Hepatocyte (in vitro differentiated cells): ENCODE results near the gene RTRAF.

Experiments
- CTCF ChIP-seq: fragments of 200-600 bp; sonication (generic); IDR thresholded peaks from 2 replicates; pipeline ENCODE4 v1.5.1; 2016; ENCODE audit warnings: antibody characterized with exemption, mild to moderate bottlenecking; ENCODE audit not compliant: poor library complexity
- EZH2 ChIP-seq: fragments of 200-600 bp; sonication (generic); IDR thresholded peaks from 2 replicates; pipeline ENCODE4 v1.6.1; 2016; ENCODE audit warnings: antibody characterized with exemption, mild to moderate bottlenecking, borderline replicate concordance
- EZH2phosphoT487 ChIP-seq: fragments of 200-600 bp; sonication (generic); IDR thresholded peaks from one replicate; pipeline ENCODE4 v1.6.1; 2018; ENCODE audit warnings: antibody characterized with exemption, mild to moderate bottlenecking, low read depth, moderate library complexity; ENCODE audit not compliant: unreplicated experiment, severe bottlenecking

GRCh38 chr14:52053044-52053443 is 63.7 kb downstream of the RTRAF start:
- TF ChIP-seq EZH2 (no peak), CTCF (no peak), EZH2phosphoT487 (no peak)
